Activated CD8-positive, alpha-beta T cell treated with anti-CD3 and anti-CD28 coated beads for 36 hours (primary cell): ENCODE data around the gene LRTM2. TPM values are rescaled to one million over a fixed set of nuclear protein-coding genes. Genes with fewer than 3 reads are reported as not detected.

Source experiments
- ATAC-seq: fragments of 200-7000 bp; cut with Tn5 transposase; one replicate; pipeline ENCODE4 v1.10.0; 2021; ENCODE audit warnings: mild to moderate bottlenecking, moderate library complexity
- CTCF ChIA-PET: fragments of 350-600 bp; sonication (Branson Sonifier 250); formaldehyde crosslinking; loops from one replicate; lab custom pipeline; 2021; ENCODE audit warnings: antibody characterized with exemption; lab: Charles Lee
- POLR2A ChIA-PET: fragments of 350-600 bp; sonication (Branson Sonifier 250); formaldehyde crosslinking; loops from one replicate; lab custom pipeline; 2021; ENCODE audit warnings: antibody characterized with exemption; lab: Charles Lee
- DNase-seq: peaks from one replicate; pipeline ENCODE4 v3.0.0-alpha.2; 2020
- H3K27ac Mint-ChIP-seq: one replicate; pipeline ENCODE4 v1.8.0; 2021; ENCODE audit warnings: mild to moderate bottlenecking, mixed read lengths
- H3K27me3 Mint-ChIP-seq: one replicate; pipeline ENCODE4 v1.8.0; 2021; ENCODE audit warnings: mixed read lengths
- H3K36me3 Mint-ChIP-seq: one replicate; pipeline ENCODE4 v1.8.0; 2021; ENCODE audit warnings: low read depth, mixed read lengths
- H3K4me1 Mint-ChIP-seq: one replicate; pipeline ENCODE4 v1.8.0; 2021; ENCODE audit warnings: low read depth, mixed read lengths
- H3K4me3 Mint-ChIP-seq: one replicate; pipeline ENCODE4 v1.8.0; 2021; ENCODE audit warnings: mild to moderate bottlenecking, moderate library complexity, mixed read lengths
- H3K9me3 Mint-ChIP-seq: one replicate; pipeline ENCODE4 v1.8.0; 2021; ENCODE audit warnings: mixed read lengths
- CTCF ChIP-seq: fragments of 200-600 bp; IDR thresholded peaks from one replicate; pipeline ENCODE4 v1.8.0; 2022; ENCODE audit warnings: antibody characterized with exemption, mild to moderate bottlenecking
- intact Hi-C: fragments of 100-400 bp; cut with micrococcal nuclease; formaldehyde crosslinking; loops from one replicate; pipeline ENCODE4 v1.10.0; 2022
- total RNA-seq, 2 experiments: library from RNA; stranded (reverse); gene quantifications; one replicate each; pipeline ENCODE4 v1.2.3, GENCODE V29; 2021

LRTM2 gene
- not detected for total RNA-seq

- intact Hi-C loops, result no loop called here
- ATAC-seq (no peak), DNase-seq (no peak)
- CTCF ChIA-PET, result no interaction called here
- Mint-ChIP-seq H3K4me3 (no peak within 1 kb of the TSS), H3K27ac (no peak within 1 kb of the TSS), H3K27me3 (peaks cover 15% of the 10 kb centered on the region), H3K36me3 (no peaks in the 10 kb centered on the region), H3K4me1 (no peaks in the 10 kb centered on the region), H3K9me3 (no peaks in the 10 kb centered on the region)
- no peak for TF ChIP-seq CTCF
- POLR2A ChIA-PET, result no interaction called here
These were observed at the start of gene LRTM2 for GRCh38 chr12:1820191-1820895. TSS of gene LRTM2 (plus strand) at chr12:1820565. CDS start at chr12:1828149, 7,584 bp downstream.

DNA sequence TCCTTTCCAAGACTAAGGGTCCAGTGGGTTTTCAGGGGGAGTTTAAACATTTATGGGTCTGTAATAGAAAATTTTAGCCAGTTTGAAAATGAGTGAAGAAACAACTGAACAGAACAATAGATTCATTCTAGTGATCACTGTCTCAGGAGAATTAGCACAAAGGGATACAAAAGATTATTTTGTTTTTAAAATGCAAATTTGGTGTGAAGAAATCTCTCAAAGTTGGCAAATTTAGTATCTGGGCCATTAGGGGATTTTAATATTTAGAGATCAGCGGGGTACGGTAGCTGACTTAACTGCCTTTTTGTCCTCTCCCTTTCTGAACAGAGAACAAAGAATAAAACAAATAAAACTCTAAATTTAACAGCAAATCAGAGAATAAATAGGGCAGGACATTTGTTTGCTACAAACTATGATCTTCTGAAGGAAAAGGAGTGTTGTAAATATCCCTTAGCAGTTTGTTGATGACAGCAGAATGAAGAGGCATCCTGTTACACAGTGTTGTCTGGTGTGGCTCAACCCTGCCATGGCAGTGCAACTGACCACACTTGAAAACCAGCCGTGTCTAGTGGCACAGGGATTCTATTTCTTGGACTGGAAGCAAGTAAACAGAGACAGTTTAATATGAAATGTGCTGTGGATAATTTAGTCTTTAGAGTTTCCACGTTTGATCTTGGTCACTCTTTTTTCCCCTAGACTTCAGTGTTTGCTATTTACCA is 46.3 kb upstream of the LRTM2 start:
- ATAC-seq (no peak), DNase-seq (no peak)
- intact Hi-C loops, result no loop called here
- TF ChIP-seq CTCF, result no peak
- Mint-ChIP-seq H3K36me3 (peaks cover 8% of the 10 kb centered on the region), H3K27ac (no peak overlapping the region), H3K4me1 (peaks cover 10% of the 10 kb centered on the region), H3K4me3 (no peak overlapping the region), H3K27me3 (no peaks in the 10 kb centered on the region), H3K9me3 (no peaks in the 10 kb centered on the region)
- CTCF ChIA-PET, result interaction anchor here (2.1 to 3.4 kb wide), 2 partner anchors 11 to 17 kb away, joined by 7 to 11 read pairs; no protein-coding TSS in a partner anchor
- POLR2A ChIA-PET, result interaction anchor here (0.7 kb wide), 1 partner anchor 15 kb away, joined by 3 read pairs; no protein-coding TSS in a partner anchor

- TF ChIP-seq CTCF, result no peak
- POLR2A ChIA-PET, result no interaction called here
- Mint-ChIP-seq H3K36me3 (peaks cover 13% of the 10 kb centered on the region), H3K4me1 (peaks cover 10% of the 10 kb centered on the region), H3K27ac (no peak overlapping the region), H3K9me3 (no peaks in the 10 kb centered on the region), H3K27me3 (no peaks in the 10 kb centered on the region), H3K4me3 (no peak overlapping the region)
- no peak for DNase-seq
- CTCF ChIA-PET, result interaction anchor here (1.2 to 3.4 kb wide), 5 partner anchors 9 to 164 kb away, joined by 3 to 11 read pairs (median 4); no protein-coding TSS in a partner anchor
- ATAC-seq, result no peak
- intact Hi-C loops, result no loop called here
These were observed 44.0 kb upstream of the LRTM2 start for GRCh38 chr12:1776170-1776921.

- DNase-seq (no peak), ATAC-seq (no peak)
- no peak overlapping the region for H3K4me3 Mint-ChIP-seq
- peaks cover 13% of the 10 kb centered on the region for H3K36me3 Mint-ChIP-seq
- TF ChIP-seq CTCF, result no peak
- ChIA-PET POLR2A (interaction anchor here (1.4 kb wide), 1 partner anchor 86 kb away, joined by 3 read pairs; no protein-coding TSS in a partner anchor), CTCF (interaction anchor here (3.3 kb wide), 1 partner anchor 14 kb away, joined by 19 read pairs; no protein-coding TSS in a partner anchor)
- H3K9me3 Mint-ChIP-seq, result no peaks in the 10 kb centered on the region
- H3K27ac Mint-ChIP-seq, result no peak overlapping the region
- intact Hi-C loops, result no loop called here
- peaks cover 7% of the 10 kb centered on the region for H3K4me1 Mint-ChIP-seq
- H3K27me3 Mint-ChIP-seq, result no peaks in the 10 kb centered on the region
These were observed 42.6 kb upstream of the LRTM2 start for GRCh38 chr12:1777798-1778197.
